SK-N-SH (cell line): Measurements from ENCODE around the gene TRIM42.

Experiments used
- NFIC ChIP-seq: IDR thresholded peaks from 2 replicates; pipeline ENCODE4 v1.4.0; 2012; ENCODE audit warnings: borderline replicate concordance
- POLR2AphosphoS5 ChIP-seq: IDR thresholded peaks from 2 replicates; pipeline ENCODE4 v1.6.1; 2012; ENCODE audit warnings: low read depth, low read length
- TCF12 ChIP-seq: IDR thresholded peaks from 2 replicates; pipeline ENCODE4 v1.4.0; 2012
- TF ChIP-seq, protein P1 (sequence below): IDR thresholded peaks from 2 replicates; pipeline ENCODE4 v1.4.0; 2012; ENCODE audit warnings: low read depth
- TF ChIP-seq, protein P2 (sequence below): fragments of 200-600 bp; sonication (generic); IDR thresholded peaks from 2 replicates; pipeline ENCODE4 v1.6.1; 2017; ENCODE audit warnings: antibody characterized with exemption, mild to moderate bottlenecking, moderate library complexity

DNA sequence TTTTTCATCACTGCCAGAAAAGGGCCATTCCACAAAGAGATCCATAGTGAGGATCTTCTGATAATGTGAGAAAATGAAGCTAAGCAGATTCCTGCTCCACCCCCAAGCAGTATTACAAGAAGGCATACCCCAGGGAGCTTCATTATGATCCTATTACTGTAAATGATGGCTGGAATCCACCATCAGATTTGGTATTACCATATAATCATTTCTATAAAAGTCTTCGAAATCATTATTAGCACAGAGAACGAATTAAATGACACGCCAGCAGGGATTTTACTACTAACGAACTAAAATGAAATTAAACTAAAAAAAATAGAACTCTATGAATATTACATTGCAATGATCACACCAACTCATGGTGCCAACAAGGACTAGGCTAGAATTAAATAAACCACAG, 24.4 kb downstream of the TRIM42 start:
- TF ChIP-seq, protein P1, sequence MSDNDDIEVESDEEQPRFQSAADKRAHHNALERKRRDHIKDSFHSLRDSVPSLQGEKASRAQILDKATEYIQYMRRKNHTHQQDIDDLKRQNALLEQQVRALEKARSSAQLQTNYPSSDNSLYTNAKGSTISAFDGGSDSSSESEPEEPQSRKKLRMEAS: no peak
- TF ChIP-seq, protein P2, sequence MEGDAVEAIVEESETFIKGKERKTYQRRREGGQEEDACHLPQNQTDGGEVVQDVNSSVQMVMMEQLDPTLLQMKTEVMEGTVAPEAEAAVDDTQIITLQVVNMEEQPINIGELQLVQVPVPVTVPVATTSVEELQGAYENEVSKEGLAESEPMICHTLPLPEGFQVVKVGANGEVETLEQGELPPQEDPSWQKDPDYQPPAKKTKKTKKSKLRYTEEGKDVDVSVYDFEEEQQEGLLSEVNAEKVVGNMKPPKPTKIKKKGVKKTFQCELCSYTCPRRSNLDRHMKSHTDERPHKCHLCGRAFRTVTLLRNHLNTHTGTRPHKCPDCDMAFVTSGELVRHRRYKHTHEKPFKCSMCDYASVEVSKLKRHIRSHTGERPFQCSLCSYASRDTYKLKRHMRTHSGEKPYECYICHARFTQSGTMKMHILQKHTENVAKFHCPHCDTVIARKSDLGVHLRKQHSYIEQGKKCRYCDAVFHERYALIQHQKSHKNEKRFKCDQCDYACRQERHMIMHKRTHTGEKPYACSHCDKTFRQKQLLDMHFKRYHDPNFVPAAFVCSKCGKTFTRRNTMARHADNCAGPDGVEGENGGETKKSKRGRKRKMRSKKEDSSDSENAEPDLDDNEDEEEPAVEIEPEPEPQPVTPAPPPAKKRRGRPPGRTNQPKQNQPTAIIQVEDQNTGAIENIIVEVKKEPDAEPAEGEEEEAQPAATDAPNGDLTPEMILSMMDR: no peak
- TF ChIP-seq NFIC: no peak
- TF ChIP-seq POLR2AphosphoS5: no peak
- no peak for TF ChIP-seq TCF12
